ENCODE data around the gene DNAH3. TPM values are rescaled to one million over a fixed set of nuclear protein-coding genes. Genes with fewer than 3 reads are reported as not detected.

Gene DNAH3
- total RNA-seq, 2 donors from 2014 or later: 0.40 to 0.82 TPM

DNA sequence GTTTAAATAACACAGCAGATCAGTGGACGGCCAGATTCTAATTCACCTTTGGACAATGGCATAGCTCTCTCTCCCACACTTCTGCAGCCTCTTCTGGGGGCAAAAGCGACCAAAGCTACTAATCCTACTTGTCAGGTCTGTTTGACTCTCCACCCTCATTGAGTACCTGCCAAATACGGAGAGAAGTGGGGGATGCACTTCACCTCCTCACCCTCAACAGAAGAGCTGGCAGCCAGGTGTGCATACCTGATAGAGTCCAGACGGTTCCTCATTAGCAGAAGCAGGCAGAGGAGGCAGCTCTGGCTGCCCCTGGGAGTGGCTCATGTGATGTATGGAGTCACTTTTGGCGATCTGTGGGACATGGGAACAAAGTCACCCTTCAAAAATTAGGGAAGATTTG lies 4.9 kb downstream of the DNAH3 start:
- Mint-ChIP-seq H3K4me1 (no peaks in the 10 kb centered on the region), H3K27ac (no peak overlapping the region), H3K9me3 (peaks cover 6% of the 10 kb centered on the region), H3K27me3 (ENCODE audit: insufficient read depth) (peaks cover 7% of the 10 kb centered on the region), H3K36me3 (ENCODE audit: low read depth) (no peaks in the 10 kb centered on the region), H3K4me3 (no peak overlapping the region)
- 86 to 91% methylated on average over 4 to 5 of the region's 5 CpGs for WGBS, 2 experiments (ENCODE audit: insufficient coverage in 1 of 2, insufficient read length in 1 of 2)
- no peaks in the 10 kb centered on the region for H3K4me1 ChIP-seq (ENCODE audit: control insufficient read depth, insufficient read depth, low read length)
- DNase-seq: no peak
- H3K4me3 ChIP-seq (ENCODE audit: low read length): no peak overlapping the region
- H3K27me3 ChIP-seq (ENCODE audit: control insufficient read depth, insufficient read depth, low read length, poor library complexity, severe bottlenecking): no peaks in the 10 kb centered on the region
- no peaks in the 10 kb centered on the region for H3K36me3 ChIP-seq (ENCODE audit: control insufficient read depth, insufficient read depth, low read length)
- H3K27ac ChIP-seq (ENCODE audit: low read depth, low read length): no peak overlapping the region
- TF ChIP-seq, protein P1, sequence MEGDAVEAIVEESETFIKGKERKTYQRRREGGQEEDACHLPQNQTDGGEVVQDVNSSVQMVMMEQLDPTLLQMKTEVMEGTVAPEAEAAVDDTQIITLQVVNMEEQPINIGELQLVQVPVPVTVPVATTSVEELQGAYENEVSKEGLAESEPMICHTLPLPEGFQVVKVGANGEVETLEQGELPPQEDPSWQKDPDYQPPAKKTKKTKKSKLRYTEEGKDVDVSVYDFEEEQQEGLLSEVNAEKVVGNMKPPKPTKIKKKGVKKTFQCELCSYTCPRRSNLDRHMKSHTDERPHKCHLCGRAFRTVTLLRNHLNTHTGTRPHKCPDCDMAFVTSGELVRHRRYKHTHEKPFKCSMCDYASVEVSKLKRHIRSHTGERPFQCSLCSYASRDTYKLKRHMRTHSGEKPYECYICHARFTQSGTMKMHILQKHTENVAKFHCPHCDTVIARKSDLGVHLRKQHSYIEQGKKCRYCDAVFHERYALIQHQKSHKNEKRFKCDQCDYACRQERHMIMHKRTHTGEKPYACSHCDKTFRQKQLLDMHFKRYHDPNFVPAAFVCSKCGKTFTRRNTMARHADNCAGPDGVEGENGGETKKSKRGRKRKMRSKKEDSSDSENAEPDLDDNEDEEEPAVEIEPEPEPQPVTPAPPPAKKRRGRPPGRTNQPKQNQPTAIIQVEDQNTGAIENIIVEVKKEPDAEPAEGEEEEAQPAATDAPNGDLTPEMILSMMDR (conservative IDR thresholded peaks at IDR 0.05): no peak
- no peaks in the 10 kb centered on the region for H3K9me3 ChIP-seq (ENCODE audit: control insufficient read depth, low read length)
- H3K9ac ChIP-seq (ENCODE audit: extremely low read depth, low read length, poor library complexity, severe bottlenecking): no peak overlapping the region

DNA sequence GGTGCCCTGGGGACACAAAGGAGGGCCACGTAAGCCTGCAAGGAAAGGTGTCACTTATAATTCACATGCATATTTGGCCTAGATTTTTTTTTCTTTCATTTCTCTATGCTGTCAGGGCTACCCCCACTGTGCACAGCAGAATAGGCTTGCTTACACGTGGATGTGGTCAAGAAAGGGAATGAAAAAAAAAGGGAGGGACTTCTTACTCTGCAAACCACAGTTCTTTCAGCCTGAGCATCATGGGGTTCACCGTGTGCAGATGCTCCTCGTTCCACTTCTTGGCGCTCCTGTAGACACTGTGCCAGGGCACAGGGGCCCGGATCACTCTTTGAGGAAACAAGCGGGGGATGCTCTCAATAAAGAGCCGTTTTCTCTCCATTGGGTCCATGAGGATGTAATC lies 16.6 kb downstream of the DNAH3 start:
- no peak for DNase-seq
- no peak overlapping the region for H3K27ac ChIP-seq (ENCODE audit: low read depth, low read length)
- Mint-ChIP-seq H3K36me3 (ENCODE audit: low read depth) (no peaks in the 10 kb centered on the region), H3K27ac (no peak overlapping the region), H3K9me3 (no peaks in the 10 kb centered on the region), H3K27me3 (ENCODE audit: insufficient read depth) (no peaks in the 10 kb centered on the region), H3K4me3 (no peak overlapping the region), H3K4me1 (no peaks in the 10 kb centered on the region)
- no peaks in the 10 kb centered on the region for H3K9me3 ChIP-seq (ENCODE audit: control insufficient read depth, low read length)
- no peaks in the 10 kb centered on the region for H3K36me3 ChIP-seq (ENCODE audit: control insufficient read depth, insufficient read depth, low read length)
- no peaks in the 10 kb centered on the region for H3K4me1 ChIP-seq (ENCODE audit: control insufficient read depth, insufficient read depth, low read length)
- WGBS, 2 experiments (ENCODE audit: insufficient coverage in 1 of 2, insufficient read length in 1 of 2): 86 to 88% methylated on average over 5 to 8 of the region's 8 CpGs
- no peak overlapping the region for H3K4me3 ChIP-seq (ENCODE audit: low read length)
- no peaks in the 10 kb centered on the region for H3K27me3 ChIP-seq (ENCODE audit: control insufficient read depth, insufficient read depth, low read length, poor library complexity, severe bottlenecking)
- TF ChIP-seq, protein P1 (conservative IDR thresholded peaks at IDR 0.05): no peak
- H3K9ac ChIP-seq (ENCODE audit: extremely low read depth, low read length, poor library complexity, severe bottlenecking): no peak overlapping the region

DNA sequence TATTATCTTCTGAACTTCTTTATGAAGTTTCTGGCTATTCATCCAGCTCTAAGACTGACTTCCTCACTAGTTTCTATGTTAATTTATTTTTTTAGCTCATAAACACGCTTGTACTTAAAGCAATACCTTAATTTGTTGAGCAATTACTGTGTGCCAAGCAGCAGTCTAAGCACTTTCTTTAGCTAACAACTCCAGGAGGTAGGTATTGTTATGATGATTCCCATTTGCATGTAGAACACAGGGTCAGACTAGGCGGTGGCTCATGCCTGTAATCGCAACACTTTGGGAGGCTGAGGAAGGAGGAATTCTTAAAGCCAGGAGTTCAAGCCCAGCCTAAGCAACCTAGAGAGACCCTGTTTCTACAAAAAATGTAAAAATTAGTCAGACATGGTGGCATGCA lies 19.8 kb downstream of the DNAH3 start:
- Mint-ChIP-seq H3K36me3 (ENCODE audit: low read depth) (no peaks in the 10 kb centered on the region), H3K27ac (no peak overlapping the region), H3K9me3 (no peaks in the 10 kb centered on the region), H3K4me1 (no peaks in the 10 kb centered on the region), H3K27me3 (ENCODE audit: insufficient read depth) (no peaks in the 10 kb centered on the region), H3K4me3 (no peak overlapping the region)
- H3K27me3 ChIP-seq (ENCODE audit: control insufficient read depth, insufficient read depth, low read length, poor library complexity, severe bottlenecking): no peaks in the 10 kb centered on the region
- DNase-seq: no peak
- H3K4me1 ChIP-seq (ENCODE audit: control insufficient read depth, insufficient read depth, low read length): no peaks in the 10 kb centered on the region
- H3K4me3 ChIP-seq (ENCODE audit: low read length): no peak overlapping the region
- no peaks in the 10 kb centered on the region for H3K36me3 ChIP-seq (ENCODE audit: control insufficient read depth, insufficient read depth, low read length)
- H3K9ac ChIP-seq (ENCODE audit: extremely low read depth, low read length, poor library complexity, severe bottlenecking): no peak overlapping the region
- TF ChIP-seq, protein P1 (conservative IDR thresholded peaks at IDR 0.05): no peak
- 77 to 88% methylated on average over 3 of the region's 3 CpGs for WGBS, 2 experiments (ENCODE audit: insufficient coverage in 1 of 2, insufficient read length in 1 of 2)
- no peaks in the 10 kb centered on the region for H3K9me3 ChIP-seq (ENCODE audit: control insufficient read depth, low read length)
- no peak overlapping the region for H3K27ac ChIP-seq (ENCODE audit: low read depth, low read length)

Measured in endodermal cell (in vitro differentiated cells).